NCI-H128 (cell line): ENCODE measurements around the gene DHCR7.

Experiments
- DNase-seq: peaks from one replicate; lab custom pipeline; 2025; ENCODE audit not compliant: unreplicated experiment; lab: John Stamatoyannopoulos, UW

The DHCR7 gene

GRCh38 chr11:71458146-71459070 lies 10.2 kb upstream of the DHCR7 start:
- no peak for DNase-seq

- no peak for DNase-seq
These were observed 8.6 kb upstream of the DHCR7 start for GRCh38 chr11:71456831-71457230.

DNA sequence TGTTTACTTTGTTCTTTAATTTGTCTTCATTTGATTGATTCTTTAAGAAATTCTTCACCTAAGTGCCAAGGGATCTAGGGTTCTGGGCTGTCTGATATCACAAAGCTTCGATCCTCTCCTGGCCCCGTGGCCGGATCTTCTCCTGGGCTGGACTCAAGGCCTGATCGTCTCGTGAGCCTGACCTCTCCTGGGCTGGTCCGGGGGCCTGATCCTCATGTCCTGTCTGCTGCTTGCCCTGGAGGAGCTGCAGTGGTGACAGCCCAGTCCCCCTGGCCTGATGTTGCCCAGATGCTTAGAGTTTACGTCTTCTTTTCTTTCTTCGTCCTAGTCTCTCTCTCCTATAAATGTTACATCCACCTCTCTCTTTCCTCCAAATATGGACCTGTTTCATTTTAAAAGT lies 8.1 kb upstream of the DHCR7 start:
- no peak for DNase-seq

DNA sequence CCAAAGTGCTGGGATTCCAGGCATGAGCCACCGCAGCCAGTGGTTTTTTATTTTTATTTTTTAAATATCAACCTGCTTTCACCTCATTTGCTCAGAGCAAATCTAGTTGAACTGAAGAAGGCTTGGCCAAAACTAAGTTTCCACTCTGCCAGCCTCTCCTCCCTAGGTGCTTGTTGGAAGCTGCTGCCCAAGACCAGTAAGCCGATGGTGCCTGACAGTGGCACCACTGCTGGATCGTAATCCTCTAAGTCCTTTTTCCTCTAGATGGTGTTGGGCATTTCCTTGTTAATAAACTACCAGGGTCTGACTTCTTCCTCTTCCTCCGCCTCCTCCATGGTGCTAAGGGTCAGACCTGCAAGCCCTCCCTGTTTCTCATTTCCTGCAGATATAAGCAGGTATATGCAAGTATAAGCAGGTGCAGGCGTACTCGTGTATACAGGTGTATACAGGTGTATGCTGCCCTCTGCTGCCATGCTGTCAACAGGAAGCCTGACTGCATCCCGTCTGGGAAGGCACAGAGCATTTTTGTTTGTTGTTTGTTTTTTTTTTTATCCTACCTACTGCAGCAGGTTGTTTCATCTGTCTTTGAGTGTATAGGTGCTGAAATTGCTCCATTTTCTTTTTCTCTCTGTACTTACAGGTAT lies 6.4 kb upstream of the DHCR7 start:
- DNase-seq: no peak

DNA sequence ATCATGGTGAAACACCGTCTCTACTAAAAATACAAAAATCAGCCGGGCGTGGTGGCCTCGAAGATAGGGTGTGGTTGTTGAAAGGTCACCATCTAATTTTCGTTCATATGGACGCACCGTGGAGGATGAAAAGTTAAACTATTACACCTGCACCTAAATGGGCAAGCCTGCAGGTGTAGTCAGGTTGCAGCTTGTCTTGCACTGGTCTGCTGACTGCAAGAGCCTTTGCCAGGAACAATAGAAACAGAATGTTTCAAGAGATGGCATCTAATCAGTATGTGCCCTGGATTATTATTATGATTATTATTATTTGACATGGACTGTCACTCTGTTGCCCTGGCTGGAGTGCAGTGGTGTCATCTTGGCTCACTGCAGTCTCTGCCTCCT lies 5.7 kb upstream of the DHCR7 start:
- DNase-seq: no peak

- peak; percentile 79 for DNase-seq
These were observed 5.1 kb upstream of the DHCR7 start, which contains the start of gene NADSYN1 for GRCh38 chr11:71453037-71453917. NADSYN1 (plus strand) TSS chr11:71453203; CDS start chr11:71453297, 94 bp downstream.

DNA sequence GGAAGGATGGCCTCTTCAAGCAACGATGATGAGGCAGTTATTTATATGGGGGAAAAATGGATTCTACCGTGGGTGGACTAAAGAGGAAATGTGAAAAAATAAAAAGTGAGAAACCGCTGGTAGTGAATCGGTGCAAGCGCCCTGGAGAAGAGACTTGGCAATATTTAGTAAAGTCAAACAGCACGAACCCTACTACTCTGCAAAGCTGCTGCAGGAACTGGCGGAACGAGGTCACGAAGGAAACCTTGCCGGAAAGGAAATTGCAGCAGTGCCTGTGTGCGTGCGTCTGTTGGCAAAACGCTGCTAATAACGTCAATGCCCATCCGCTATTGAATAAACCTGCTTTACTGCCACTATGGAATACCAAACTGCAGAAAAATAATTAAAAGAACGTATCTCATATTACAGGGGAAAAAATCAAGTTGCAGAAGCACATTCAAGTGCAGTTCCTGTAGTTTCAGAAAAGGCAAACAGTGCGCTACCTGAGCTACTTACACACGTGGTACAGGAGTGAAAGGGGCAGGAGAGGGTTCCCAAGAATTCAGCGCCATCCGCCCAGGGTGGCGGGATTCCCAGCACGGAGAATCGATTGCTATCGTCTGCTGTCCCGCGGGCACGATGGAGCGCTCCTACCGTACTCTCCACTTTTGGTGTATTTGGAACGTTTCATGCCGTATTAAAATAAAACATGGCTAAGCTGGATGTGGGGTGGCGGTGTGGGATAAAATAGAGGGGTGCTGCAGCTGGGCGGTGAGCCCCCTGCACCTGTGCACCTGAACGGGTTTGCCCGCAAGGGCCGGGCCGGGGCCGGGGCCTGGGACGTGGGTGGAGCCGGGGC lies 4.2 kb upstream of the DHCR7 start:
- DNase-seq: no peak

DNA sequence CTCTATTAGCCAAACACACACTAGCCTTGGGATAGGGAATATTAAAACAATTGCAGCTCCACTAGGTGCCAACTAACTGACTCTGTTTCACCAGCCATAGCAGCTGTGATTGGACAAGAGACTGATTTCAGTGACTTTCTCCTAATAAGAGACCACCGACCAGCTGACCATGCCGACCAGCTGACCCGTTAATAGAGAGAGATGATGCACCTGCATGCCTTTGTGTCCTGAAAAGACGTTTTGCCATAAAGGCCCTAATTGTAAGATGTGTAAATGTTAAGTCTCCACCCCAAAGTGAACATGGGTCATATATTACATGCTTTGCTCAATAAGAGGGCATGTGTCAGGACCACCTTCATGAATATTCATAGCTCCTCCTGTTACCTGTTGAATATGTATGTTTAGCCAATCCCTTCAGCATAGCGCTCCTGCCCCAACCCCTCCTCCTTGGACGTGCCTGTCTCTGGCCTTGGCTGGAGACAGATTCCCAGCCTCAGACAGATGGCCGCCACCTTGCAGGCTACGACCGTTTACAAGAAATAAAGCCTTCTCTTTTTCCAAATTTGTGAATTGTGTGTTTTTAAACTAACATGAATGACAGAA lies 3.5 kb upstream of the DHCR7 start:
- no peak for DNase-seq

DNA sequence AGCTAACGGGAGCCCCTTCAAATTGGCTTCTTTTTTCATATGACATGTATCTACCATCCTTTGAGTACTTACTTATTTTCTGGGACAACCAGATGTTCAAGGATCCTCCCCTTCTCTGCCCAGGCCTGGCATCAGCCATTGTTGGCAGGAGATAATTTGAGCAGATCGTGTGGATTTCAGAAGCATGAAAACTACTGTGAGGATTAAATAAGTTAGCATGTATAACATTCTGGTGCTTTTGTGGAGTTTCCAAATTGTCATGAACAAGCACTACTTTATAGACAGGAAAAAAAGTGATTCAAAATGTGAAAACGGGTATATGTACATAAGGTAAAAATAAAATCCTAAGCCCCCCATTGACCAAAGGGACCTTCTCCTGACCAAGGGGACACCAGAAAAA lies 2.7 kb upstream of the DHCR7 start:
- DNase-seq: no peak

DNA sequence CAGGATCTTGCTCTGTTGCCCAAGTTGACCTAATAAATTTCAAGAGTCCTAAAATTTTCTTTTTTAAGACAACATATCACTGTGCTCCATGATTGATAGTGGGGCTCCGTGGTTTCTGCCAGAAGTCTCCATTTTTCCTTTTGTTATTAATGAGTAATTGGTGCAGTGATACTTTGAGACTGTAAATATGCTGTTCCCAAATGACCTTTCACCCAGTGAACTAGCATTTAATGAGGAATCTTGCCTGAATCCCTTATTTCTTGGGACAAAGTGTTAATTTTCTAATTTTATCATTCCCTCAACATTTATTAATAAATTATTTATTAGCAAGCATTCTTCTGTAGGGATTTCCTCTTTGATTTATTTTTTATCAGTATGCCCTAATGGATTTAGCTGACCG lies 2.3 kb upstream of the DHCR7 start:
- DNase-seq: no peak

- no peak for DNase-seq
These were observed 1.4 kb upstream of the DHCR7 start for GRCh38 chr11:71449596-71449995.

GRCh38 chr11:71447791-71448256 lies 369 bp downstream of the DHCR7 start:
- no peak for DNase-seq

GRCh38 chr11:71446942-71447688 lies 1.1 kb downstream of the DHCR7 start:
- no peak for DNase-seq

DNA sequence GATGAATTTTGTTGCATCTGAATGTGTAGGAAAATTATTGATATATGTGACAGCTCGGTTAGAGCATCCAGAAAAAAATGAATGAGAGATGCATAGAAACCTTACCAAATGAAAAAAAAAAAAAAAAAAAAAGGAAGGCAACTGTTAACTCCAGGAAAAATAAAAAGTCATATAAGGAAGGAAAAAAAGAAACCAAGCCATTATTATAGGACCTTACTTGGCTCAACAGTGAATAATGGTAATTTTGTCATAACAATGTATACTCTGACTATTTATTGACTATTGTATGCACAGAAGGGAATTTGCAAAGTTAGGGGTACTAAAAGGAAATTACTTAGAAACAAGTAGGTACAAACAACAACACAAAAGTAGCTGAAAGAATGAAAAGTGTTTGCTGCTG lies 2.0 kb downstream of the DHCR7 start:
- DNase-seq: no peak

- DNase-seq: no peak
These were observed 3.4 kb downstream of the DHCR7 start for GRCh38 chr11:71444811-71445210.

DNA sequence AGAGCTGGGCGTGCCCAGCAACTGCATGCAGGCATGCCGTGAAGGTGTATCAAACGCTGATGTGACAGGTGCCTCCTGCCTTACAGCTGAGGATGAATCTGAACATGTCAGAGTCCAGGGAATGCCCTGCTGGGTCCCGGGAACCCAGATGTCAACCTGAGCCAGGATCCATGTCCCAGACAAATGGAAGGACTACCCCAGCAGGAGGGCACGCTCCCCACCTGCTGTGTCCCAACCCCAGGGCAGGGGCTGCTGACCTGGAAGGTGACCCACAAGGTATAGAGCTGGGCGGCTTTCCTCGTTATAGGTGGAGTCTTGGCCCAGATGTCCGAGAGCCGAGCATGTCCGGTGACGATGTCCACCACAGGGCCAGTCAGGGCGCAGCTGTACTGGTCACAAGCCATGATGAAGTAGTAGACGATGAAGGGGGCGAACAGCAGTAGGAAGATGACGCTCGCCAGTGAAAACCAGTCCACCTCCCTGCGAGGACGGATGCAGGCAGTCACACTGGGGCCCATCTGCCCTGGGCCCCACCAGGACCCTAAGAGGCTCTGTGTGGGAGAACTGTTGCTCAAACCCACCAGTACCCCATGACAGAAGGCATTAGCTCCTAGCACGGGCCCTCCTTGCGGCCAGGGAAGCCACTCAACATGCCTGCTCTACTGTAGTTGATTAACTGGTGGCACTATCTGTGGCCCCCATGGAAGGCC lies 4.3 kb downstream of the DHCR7 start:
- no peak for DNase-seq

DNA sequence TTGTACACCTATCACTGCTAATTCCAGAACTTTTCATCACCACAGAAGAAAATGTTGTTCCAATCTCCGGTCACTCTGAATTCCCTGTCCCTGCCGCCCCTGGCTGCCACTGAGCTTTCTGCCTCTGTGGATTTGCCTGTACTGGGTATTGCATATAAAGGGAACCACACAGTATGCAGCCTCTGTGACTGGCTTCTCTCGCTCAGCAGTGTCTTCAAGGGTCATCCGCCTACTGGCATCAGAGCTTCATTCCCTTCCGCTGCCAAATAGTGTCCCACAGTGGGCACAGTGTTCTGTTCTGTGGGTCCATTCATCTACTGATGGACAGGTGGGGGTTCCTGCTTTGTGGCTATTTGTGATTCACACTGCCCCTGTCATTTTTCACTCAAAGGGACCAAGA lies 5.3 kb downstream of the DHCR7 start:
- no peak for DNase-seq

DNA sequence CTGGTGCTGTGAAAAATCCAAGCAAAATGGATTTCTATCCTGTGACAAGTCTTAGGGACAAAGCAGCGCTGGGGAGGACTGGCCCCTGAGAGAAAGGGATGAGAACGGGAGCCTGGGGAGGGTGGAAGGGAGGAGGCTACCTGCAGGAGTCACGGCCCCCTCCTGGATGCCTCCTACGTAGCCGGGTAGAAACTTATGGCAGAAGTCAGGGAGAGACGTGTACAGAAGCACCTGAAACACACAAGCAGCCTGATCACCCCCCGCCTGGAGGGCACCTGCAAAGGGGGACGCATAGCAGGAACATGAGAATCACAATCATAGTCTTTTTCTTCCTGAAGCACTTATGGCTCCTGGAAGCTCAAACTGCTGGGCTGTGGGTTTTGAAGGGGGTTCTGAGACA lies 6.1 kb downstream of the DHCR7 start:
- no peak for DNase-seq

DNA sequence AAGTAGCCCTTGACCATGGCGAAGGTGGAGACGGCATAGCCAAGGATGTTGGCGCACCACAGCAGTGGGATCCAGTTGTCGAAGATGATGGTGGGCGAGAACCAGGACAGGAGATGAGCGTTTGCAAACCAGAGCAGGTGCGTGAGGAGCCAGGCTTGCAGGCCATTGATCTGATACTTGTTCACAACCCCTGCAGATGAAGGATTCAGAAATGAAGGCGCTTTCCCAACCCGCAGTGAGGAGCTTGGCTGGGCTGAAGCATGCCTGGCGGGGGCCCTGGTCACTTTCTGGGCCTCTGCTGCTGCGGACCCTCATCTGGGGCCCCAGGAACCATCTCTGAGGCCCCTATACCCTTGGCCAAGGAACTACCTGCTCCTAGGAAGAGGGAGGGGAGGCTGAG lies 6.9 kb downstream of the DHCR7 start:
- DNase-seq: no peak
